ENCODE results near the gene FRYL.
"Not testable (repeated sequence)": the region's sequence is repeated elsewhere in the genome, so short reads cannot be mapped to it uniquely, and the experiment has no call there.

Gene FRYL

GRCh38 chr4:48748949-48749596, 31.0 kb downstream of the FRYL start:
- DNase-seq (ENCODE audit: low read depth in 2 of 3, low spot score in 1 of 3) = no peak

- DNase-seq (ENCODE audit: low read depth in 2 of 3, low spot score in 1 of 3) = no peak
Observed at GRCh38 chr4:48746608-48747362, 33.3 kb downstream of the FRYL start.

- DNase-seq (ENCODE audit: low read depth in 2 of 3, low spot score in 1 of 3) = not testable (repeated sequence)
Observed at GRCh38 chr4:48745223-48745622, 34.9 kb downstream of the FRYL start.

GRCh38 chr4:48742412-48742811, 37.7 kb downstream of the FRYL start:
- DNase-seq (ENCODE audit: low read depth in 2 of 3, low spot score in 1 of 3) = no peak

GRCh38 chr4:48739560-48740019, 40.5 kb downstream of the FRYL start:
- DNase-seq (ENCODE audit: low read depth in 2 of 3, low spot score in 1 of 3) = no peak

- no peak for DNase-seq (ENCODE audit: low read depth in 2 of 3, low spot score in 1 of 3)
Observed at GRCh38 chr4:48738856-48739255, 41.2 kb downstream of the FRYL start.

- DNase-seq (ENCODE audit: low read depth in 2 of 3, low spot score in 1 of 3) = peak in 2 of 3 donors; percentile 9 to 14
Observed at GRCh38 chr4:48728906-48729496, 51.1 kb downstream of the FRYL start.

GRCh38 chr4:48727666-48728459, 52.2 kb downstream of the FRYL start:
- no peak for DNase-seq (ENCODE audit: low read depth in 2 of 3, low spot score in 1 of 3)

GRCh38 chr4:48725414-48725813, 54.7 kb downstream of the FRYL start:
- DNase-seq (ENCODE audit: low read depth in 2 of 3, low spot score in 1 of 3) = no peak

- no peak for DNase-seq (ENCODE audit: low read depth in 2 of 3, low spot score in 1 of 3)
Observed at GRCh38 chr4:48722509-48723446, 57.3 kb downstream of the FRYL start.

- no peak for DNase-seq (ENCODE audit: low read depth in 2 of 3, low spot score in 1 of 3)
Observed at GRCh38 chr4:48720459-48720858, 59.6 kb downstream of the FRYL start.

- DNase-seq (ENCODE audit: low read depth in 2 of 3, low spot score in 1 of 3) = no peak
Observed at GRCh38 chr4:48718818-48719465, 61.1 kb downstream of the FRYL start.

GRCh38 chr4:48716285-48716684, 63.8 kb downstream of the FRYL start:
- not testable (repeated sequence) for DNase-seq (ENCODE audit: low read depth in 2 of 3, low spot score in 1 of 3)

- no peak for DNase-seq (ENCODE audit: low read depth in 2 of 3, low spot score in 1 of 3)
Observed at GRCh38 chr4:48710446-48711209, 69.5 kb downstream of the FRYL start.

- DNase-seq (ENCODE audit: low read depth in 2 of 3, low spot score in 1 of 3) = no peak
Observed at GRCh38 chr4:48709901-48710300, 70.2 kb downstream of the FRYL start.

GRCh38 chr4:48708610-48709009, 71.5 kb downstream of the FRYL start:
- DNase-seq (ENCODE audit: low read depth in 2 of 3, low spot score in 1 of 3) = no peak

- DNase-seq (ENCODE audit: low read depth in 2 of 3, low spot score in 1 of 3) = no peak
Observed at GRCh38 chr4:48706736-48707135, 73.3 kb downstream of the FRYL start.

- DNase-seq (ENCODE audit: low read depth in 2 of 3, low spot score in 1 of 3) = no peak
Observed at GRCh38 chr4:48705609-48706008, 74.5 kb downstream of the FRYL start.
